Endodermal cell (in vitro differentiated cells): ENCODE results near the gene CSTF3. TPM values are rescaled to one million over a fixed set of nuclear protein-coding genes. Genes with fewer than 3 reads are reported as not detected.

Experiments
- DNase-seq: peaks from one replicate; pipeline ENCODE4 v3.0.0-alpha.2; 2017
- H3K27ac ChIP-seq: 2 replicates; pipeline ENCODE4 v1.5.1; 2013; ENCODE audit warnings: mild to moderate bottlenecking, low read depth, low read length, moderate library complexity
- H3K27me3 ChIP-seq: 2 replicates; pipeline ENCODE4 v1.6.1; 2013; ENCODE audit warnings: mild to moderate bottlenecking, low read length, moderate library complexity; ENCODE audit not compliant: insufficient read depth, control insufficient read depth, poor library complexity, severe bottlenecking
- H3K36me3 ChIP-seq: 2 replicates; pipeline ENCODE4 v1.7.0; 2013; ENCODE audit warnings: mild to moderate bottlenecking, low read length, moderate library complexity; ENCODE audit not compliant: control insufficient read depth, insufficient read depth
- H3K4me1 ChIP-seq: one replicate; pipeline ENCODE4 v1.7.0; 2013; ENCODE audit warnings: low read length; ENCODE audit not compliant: control insufficient read depth, insufficient read depth
- H3K4me3 ChIP-seq: 2 replicates; pipeline ENCODE4 v1.5.1; 2013; ENCODE audit warnings: mild to moderate bottlenecking, low read length, moderate library complexity
- H3K9ac ChIP-seq: 2 replicates; pipeline ENCODE4 v1.6.1; 2013; ENCODE audit warnings: mild to moderate bottlenecking, low read length, moderate library complexity; ENCODE audit not compliant: poor library complexity, severe bottlenecking; ENCODE audit errors: extremely low read depth
- H3K9me3 ChIP-seq: 2 replicates; pipeline ENCODE4 v1.6.1; 2013; ENCODE audit warnings: mild to moderate bottlenecking, low read length, moderate library complexity; ENCODE audit not compliant: control insufficient read depth
- H3K27ac Mint-ChIP-seq: 2 replicates; pipeline ENCODE4 v1.8.0; 2020; ENCODE audit warnings: mixed read lengths
- H3K27me3 Mint-ChIP-seq: 2 replicates; pipeline ENCODE4 v1.8.0; 2021; ENCODE audit warnings: mild to moderate bottlenecking, mixed read lengths; ENCODE audit not compliant: insufficient read depth
- H3K36me3 Mint-ChIP-seq: 2 replicates; pipeline ENCODE4 v1.8.0; 2020; ENCODE audit warnings: low read depth, mixed read lengths
- H3K4me1 Mint-ChIP-seq: 2 replicates; pipeline ENCODE4 v1.8.0; 2020; ENCODE audit warnings: mixed read lengths
- H3K4me3 Mint-ChIP-seq: 2 replicates; pipeline ENCODE4 v1.8.0; 2020; ENCODE audit warnings: mild to moderate bottlenecking, moderate library complexity, mixed read lengths
- H3K9me3 Mint-ChIP-seq: 2 replicates; pipeline ENCODE4 v1.8.0; 2020; ENCODE audit warnings: mild to moderate bottlenecking, mixed read lengths
- CTCF ChIP-seq: fragments of 200-600 bp; sonication (generic); conservative IDR thresholded peaks from 2 replicates; pipeline ENCODE4 v1.5.0; 2021; ENCODE audit warnings: antibody characterized with exemption, mild to moderate bottlenecking
- WGBS, 2 experiments: methylation state at CpG; one replicate each; pipeline versions ENCODE4 v1.1.5 to v1.1.7; 2013; ENCODE audit warnings: missing lambda C conversion rate in 2 of 2, mixed read lengths in 1 of 2; ENCODE audit not compliant: insufficient coverage in 1 of 2, insufficient read length in 1 of 2; 5-methylcytosine and 5-hydroxymethylcytosine counted together
- total RNA-seq, 2 donors: library from RNA; stranded (reverse); fragmentation: NEBNext Ultra II Directional in 1 of 2; extraction: Animal tissue kit (Norgen Biotek cat#: 25700) in 1 of 2; gene quantifications; 2 replicates in 1 of 2; 3 replicates in 1 of 2; pipeline ENCODE4 v1.2.1, GENCODE V29; 2021

The CSTF3 gene
- total RNA-seq, 2 donors from 2014 or later, result 59.3 to 72.1 TPM

- WGBS, 2 experiments, result 79 to 92% methylated on average over 2 to 5 of the region's 5 CpGs
- no peaks in the 10 kb centered on the region for H3K4me1 ChIP-seq
- Mint-ChIP-seq H3K27ac (no peak overlapping the region), H3K4me1 (no peaks in the 10 kb centered on the region), H3K4me3 (no peak overlapping the region), H3K27me3 (no peaks in the 10 kb centered on the region), H3K9me3 (no peaks in the 10 kb centered on the region), H3K36me3 (peaks cover 42% of the 10 kb centered on the region)
- H3K36me3 ChIP-seq, result peaks cover 51% of the 10 kb centered on the region
- H3K27me3 ChIP-seq, result no peaks in the 10 kb centered on the region
- TF ChIP-seq CTCF, result no peak
- H3K9ac ChIP-seq, result no peak overlapping the region
- DNase-seq, result no peak
- no peak overlapping the region for H3K4me3 ChIP-seq
- H3K9me3 ChIP-seq, result no peaks in the 10 kb centered on the region
- no peak overlapping the region for H3K27ac ChIP-seq
These were observed 9.9 kb downstream of the CSTF3 start for GRCh38 chr11:33151399-33151798.

- H3K27me3 ChIP-seq, result no peaks in the 10 kb centered on the region
- no peak for DNase-seq
- no peaks in the 10 kb centered on the region for H3K9me3 ChIP-seq
- H3K27ac ChIP-seq, result no peak overlapping the region
- WGBS, 2 experiments, result 95 to 100% methylated on average over 1 to 5 of the region's 5 CpGs
- H3K4me1 ChIP-seq, result no peaks in the 10 kb centered on the region
- Mint-ChIP-seq H3K27ac (no peak overlapping the region), H3K4me3 (no peak overlapping the region), H3K9me3 (no peaks in the 10 kb centered on the region), H3K4me1 (no peaks in the 10 kb centered on the region), H3K27me3 (no peaks in the 10 kb centered on the region), H3K36me3 (peaks cover 41% of the 10 kb centered on the region)
- no peak overlapping the region for H3K4me3 ChIP-seq
- no peak for TF ChIP-seq CTCF
- peaks cover 55% of the 10 kb centered on the region for H3K36me3 ChIP-seq
- H3K9ac ChIP-seq, result no peak overlapping the region
These were observed 13.7 kb downstream of the CSTF3 start for GRCh38 chr11:33147559-33147958.

DNA sequence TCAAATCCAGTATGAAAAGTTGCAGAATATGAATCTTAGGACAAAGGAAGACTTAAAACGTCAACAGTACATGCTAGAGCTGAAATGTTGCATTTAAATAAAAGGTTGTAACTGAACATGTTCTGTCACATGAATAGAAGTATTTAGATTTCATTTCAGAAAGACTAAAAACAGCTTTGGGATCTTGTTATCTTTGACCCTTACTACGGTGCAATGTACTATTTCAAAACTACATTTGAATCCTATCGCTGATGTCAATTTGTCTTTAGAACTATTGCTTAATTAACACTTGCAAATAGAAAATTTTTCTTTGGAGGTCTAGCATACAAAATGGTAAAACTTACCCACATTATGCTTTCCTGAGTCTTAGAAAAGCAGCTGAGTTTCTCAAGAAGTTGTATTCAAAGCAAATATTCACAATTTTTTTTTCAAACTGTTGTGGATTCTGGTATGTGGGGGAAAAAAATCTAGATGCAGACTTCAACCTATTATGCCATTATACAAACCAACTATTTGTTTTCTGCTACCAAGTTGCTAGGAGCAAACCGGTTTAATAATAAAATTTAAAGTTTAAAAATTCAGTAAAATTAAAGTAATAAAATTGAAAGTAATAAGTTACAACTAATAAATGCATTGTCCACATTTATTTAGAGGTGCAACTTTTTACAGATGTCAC is 25.4 kb downstream of the CSTF3 start:
- Histone ChIP-seq H3K4me1 (no peaks in the 10 kb centered on the region), H3K4me3 (no peak overlapping the region), H3K27me3 (no peaks in the 10 kb centered on the region), H3K9me3 (peaks cover 4% of the 10 kb centered on the region), H3K9ac (no peak overlapping the region), H3K36me3 (peaks cover 90% of the 10 kb centered on the region), H3K27ac (no peak overlapping the region)
- Mint-ChIP-seq H3K4me3 (no peak overlapping the region), H3K9me3 (no peaks in the 10 kb centered on the region), H3K36me3 (peaks cover 22% of the 10 kb centered on the region), H3K4me1 (no peaks in the 10 kb centered on the region), H3K27me3 (no peaks in the 10 kb centered on the region), H3K27ac (no peak overlapping the region)
- no peak for DNase-seq
- WGBS, 2 experiments, result 90 to 92% methylated on average over 2 to 3 of the region's 4 CpGs
- TF ChIP-seq CTCF, result no peak
